Hematopoietic multipotent progenitor cell treated with erythropoietin and hydrocortisone succinate and interleukin-3 and kit ligand, for 6 days (in vitro differentiated cells): ENCODE data around the gene HCLS1.
"Not testable (repeated sequence)": the region's sequence is repeated elsewhere in the genome, so short reads cannot be mapped to it uniquely, and the experiment has no call there.

Experiments used
- DNase-seq: peaks from one replicate; pipeline ENCODE4 v3.0.0-alpha.2; 2015

HCLS1 gene

GRCh38 chr3:121660356-121661171 lies at the start of gene HCLS1:
TSS of gene HCLS1 (minus strand) at chr3:121660903. CDS start at chr3:121658347, 2,556 bp downstream.
- DNase-seq = peak; percentile 86

GRCh38 chr3:121710347-121710746 lies 49.6 kb upstream of the HCLS1 start:
- no peak for DNase-seq

- no peak for DNase-seq
Observed at GRCh38 chr3:121707531-121708273, 47.0 kb upstream of the HCLS1 start.

- no peak for DNase-seq
Observed at GRCh38 chr3:121705541-121705940, 44.8 kb upstream of the HCLS1 start.

GRCh38 chr3:121703973-121704372 lies 43.3 kb upstream of the HCLS1 start:
- DNase-seq = no peak

GRCh38 chr3:121698901-121699300 lies 38.2 kb upstream of the HCLS1 start:
- no peak for DNase-seq

GRCh38 chr3:121698476-121698875 lies 37.8 kb upstream of the HCLS1 start:
- DNase-seq = no peak

- no peak for DNase-seq
Observed at GRCh38 chr3:121696186-121696585, 35.5 kb upstream of the HCLS1 start.

- no peak for DNase-seq
Observed at GRCh38 chr3:121692010-121692699, 31.5 kb upstream of the HCLS1 start.

GRCh38 chr3:121690777-121691405 lies 30.2 kb upstream of the HCLS1 start:
- no peak for DNase-seq

GRCh38 chr3:121688747-121689146 lies 28.0 kb upstream of the HCLS1 start:
- not testable (repeated sequence) for DNase-seq

- no peak for DNase-seq
Observed at GRCh38 chr3:121681792-121682191, 21.1 kb upstream of the HCLS1 start.

- DNase-seq = no peak
Observed at GRCh38 chr3:121677141-121677540, 16.4 kb upstream of the HCLS1 start.

- no peak for DNase-seq
Observed at GRCh38 chr3:121670676-121671075, 10.0 kb upstream of the HCLS1 start.

- no peak for DNase-seq
Observed at GRCh38 chr3:121667333-121667732, 6.6 kb upstream of the HCLS1 start.

- no peak for DNase-seq
Observed at GRCh38 chr3:121665488-121665887, 4.8 kb upstream of the HCLS1 start.

GRCh38 chr3:121663171-121663847 lies 2.6 kb upstream of the HCLS1 start:
- no peak for DNase-seq

GRCh38 chr3:121662742-121663141 lies 2.0 kb upstream of the HCLS1 start:
- DNase-seq = no peak

- DNase-seq = no peak
Observed at GRCh38 chr3:121661376-121661775, 673 bp upstream of the HCLS1 start.

GRCh38 chr3:121659586-121659985 lies 1.1 kb downstream of the HCLS1 start:
- no peak for DNase-seq

- no peak for DNase-seq
Observed at GRCh38 chr3:121658716-121659435, 1.8 kb downstream of the HCLS1 start.
